Thyroid gland (tissue), 4 donors: ENCODE results near the gene KNCN.

Source experiments
- POLR2A ChIP-seq, 2 donors: fragments of 450-650 bp; IDR thresholded peaks; one replicate each; pipeline ENCODE4 v1.6.1; 2017; ENCODE audit warnings: antibody characterized with exemption in 2 of 2, mild to moderate bottlenecking in 2 of 2, moderate library complexity in 1 of 2
- TF ChIP-seq, protein P1 (sequence below), 6 experiments: fragments of 200-600 bp in 3 of 6; fragments of 450-650 bp in 3 of 6; sonication (generic) in 3 of 6; IDR thresholded peaks; one replicate each; pipeline ENCODE4 v1.5.1; 2016 to 2019; ENCODE audit warnings: antibody characterized with exemption in 6 of 6, mild to moderate bottlenecking in 2 of 6, inconsistent platforms in 1 of 6, moderate library complexity in 1 of 6

DNA sequence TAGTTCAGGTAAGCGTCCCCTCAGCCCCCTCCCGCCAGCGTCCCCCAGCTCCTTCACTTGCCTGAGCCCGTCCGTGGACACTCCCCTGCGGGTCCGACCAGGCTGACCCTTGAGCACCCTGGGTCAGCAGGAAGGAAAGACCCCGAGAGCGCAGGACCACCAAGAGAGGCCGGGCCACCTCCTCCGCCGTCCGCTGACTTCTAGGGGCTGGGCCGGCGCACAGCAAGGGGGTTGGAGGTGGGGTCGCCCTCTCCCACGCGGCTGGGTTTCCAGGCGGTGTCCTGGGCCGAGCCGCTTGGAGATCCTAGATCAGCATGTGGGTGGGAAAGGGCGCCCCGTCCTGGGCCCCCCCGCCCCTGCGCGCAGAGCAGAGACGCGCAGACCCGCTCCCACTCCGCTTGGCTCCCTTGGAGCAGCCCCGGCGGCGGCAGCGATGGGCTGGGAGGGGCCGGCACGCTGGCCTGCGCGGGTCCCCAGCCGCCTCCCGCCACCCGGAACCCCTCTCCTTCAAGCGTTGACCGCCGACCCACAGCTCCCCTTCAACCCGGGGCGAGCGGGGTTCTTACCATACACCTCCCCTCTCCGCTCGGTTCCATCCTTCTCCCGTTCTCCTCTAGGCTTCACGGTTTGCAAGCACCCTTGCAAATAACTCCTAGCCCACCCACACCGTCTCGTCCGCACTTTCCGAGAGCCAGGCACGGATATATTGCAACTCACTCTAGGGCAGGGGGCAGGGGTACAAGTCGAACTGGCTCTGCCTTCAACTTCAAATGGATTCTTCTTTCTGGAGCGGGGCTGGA, 7.5 kb downstream of the KNCN start:
- TF ChIP-seq, protein P1, sequence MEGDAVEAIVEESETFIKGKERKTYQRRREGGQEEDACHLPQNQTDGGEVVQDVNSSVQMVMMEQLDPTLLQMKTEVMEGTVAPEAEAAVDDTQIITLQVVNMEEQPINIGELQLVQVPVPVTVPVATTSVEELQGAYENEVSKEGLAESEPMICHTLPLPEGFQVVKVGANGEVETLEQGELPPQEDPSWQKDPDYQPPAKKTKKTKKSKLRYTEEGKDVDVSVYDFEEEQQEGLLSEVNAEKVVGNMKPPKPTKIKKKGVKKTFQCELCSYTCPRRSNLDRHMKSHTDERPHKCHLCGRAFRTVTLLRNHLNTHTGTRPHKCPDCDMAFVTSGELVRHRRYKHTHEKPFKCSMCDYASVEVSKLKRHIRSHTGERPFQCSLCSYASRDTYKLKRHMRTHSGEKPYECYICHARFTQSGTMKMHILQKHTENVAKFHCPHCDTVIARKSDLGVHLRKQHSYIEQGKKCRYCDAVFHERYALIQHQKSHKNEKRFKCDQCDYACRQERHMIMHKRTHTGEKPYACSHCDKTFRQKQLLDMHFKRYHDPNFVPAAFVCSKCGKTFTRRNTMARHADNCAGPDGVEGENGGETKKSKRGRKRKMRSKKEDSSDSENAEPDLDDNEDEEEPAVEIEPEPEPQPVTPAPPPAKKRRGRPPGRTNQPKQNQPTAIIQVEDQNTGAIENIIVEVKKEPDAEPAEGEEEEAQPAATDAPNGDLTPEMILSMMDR (IDR thresholded peaks at IDR 0.05), result no peak
- TF ChIP-seq POLR2A (IDR thresholded peaks at IDR 0.05), result no peak
